Glutamatergic neuron (in vitro differentiated cells): Measurements from ENCODE around the gene PPIF. TPM values are rescaled to one million over a fixed set of nuclear protein-coding genes. Genes with fewer than 3 reads are reported as not detected.

Experiments
- DNase-seq: peaks from one replicate; pipeline ENCODE4 v3.0.0; 2022
- H3K27ac Mint-ChIP-seq: one replicate; pipeline ENCODE4 v1.8.0; 2020; ENCODE audit warnings: mild to moderate bottlenecking, mixed read lengths, inconsistent platforms; ENCODE audit not compliant: unreplicated experiment
- H3K27me3 Mint-ChIP-seq: one replicate; pipeline ENCODE4 v1.8.0; 2020; ENCODE audit warnings: mild to moderate bottlenecking, moderate library complexity, mixed read lengths, inconsistent platforms; ENCODE audit not compliant: unreplicated experiment
- H3K36me3 Mint-ChIP-seq: one replicate; pipeline ENCODE4 v1.8.0; 2020; ENCODE audit warnings: mild to moderate bottlenecking, mixed read lengths, inconsistent platforms; ENCODE audit not compliant: unreplicated experiment
- H3K4me1 Mint-ChIP-seq: one replicate; pipeline ENCODE4 v1.8.0; 2020; ENCODE audit warnings: mild to moderate bottlenecking, low read depth, mixed read lengths, inconsistent platforms; ENCODE audit not compliant: unreplicated experiment
- H3K4me3 Mint-ChIP-seq: one replicate; pipeline ENCODE4 v1.8.0; 2020; ENCODE audit warnings: mild to moderate bottlenecking, mixed read lengths, inconsistent platforms; ENCODE audit not compliant: unreplicated experiment
- H3K9me3 Mint-ChIP-seq: one replicate; pipeline ENCODE4 v1.8.0; 2020; ENCODE audit warnings: mild to moderate bottlenecking, moderate library complexity, mixed read lengths, inconsistent platforms; ENCODE audit not compliant: unreplicated experiment
- CTCF ChIP-seq: fragments of 200-600 bp; sonication (generic); IDR thresholded peaks from one replicate; pipeline ENCODE4 v1.5.0; 2021; ENCODE audit not compliant: partially characterized antibody, unreplicated experiment
- total RNA-seq: library from RNA; stranded (reverse); fragmentation: NEBNext Ultra II Directional; extraction: Animal tissue kit (Norgen Biotek cat#: 25700); gene quantifications from one replicate; pipeline ENCODE4 v1.2.1, GENCODE V29; 2021; ENCODE audit not compliant: unreplicated experiment

The PPIF gene
- total RNA-seq, 1 donor from 2014 or later: 24.2 TPM

DNA sequence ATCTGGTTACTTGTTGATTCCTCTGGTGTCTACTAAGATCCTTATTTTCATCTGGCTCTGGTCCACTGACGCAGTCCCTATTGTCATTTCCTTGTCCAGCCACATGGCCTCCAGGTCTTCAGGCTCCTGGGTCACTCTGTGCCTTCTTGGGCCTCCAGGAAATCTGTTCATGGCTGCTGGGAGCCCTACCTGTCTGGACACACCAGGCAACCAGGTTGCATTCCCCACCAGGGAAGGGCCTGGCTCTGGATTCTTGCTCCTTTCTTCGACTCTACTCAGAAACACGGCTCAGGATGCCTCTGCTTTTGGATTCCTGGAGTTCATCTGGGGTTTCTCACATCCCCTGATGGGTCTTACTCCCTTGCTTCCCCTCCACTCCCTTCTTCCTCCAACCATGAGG, 8.0 kb upstream of the PPIF start:
- H3K27ac Mint-ChIP-seq: no peak overlapping the region
- no peak for TF ChIP-seq CTCF
- peaks cover 9% of the 10 kb centered on the region for H3K9me3 Mint-ChIP-seq
- no peak overlapping the region for H3K4me3 Mint-ChIP-seq
- DNase-seq: no peak
- H3K4me1 Mint-ChIP-seq: peaks cover 10% of the 10 kb centered on the region
- no peaks in the 10 kb centered on the region for H3K36me3 Mint-ChIP-seq
- peaks cover 10% of the 10 kb centered on the region for H3K27me3 Mint-ChIP-seq

DNA sequence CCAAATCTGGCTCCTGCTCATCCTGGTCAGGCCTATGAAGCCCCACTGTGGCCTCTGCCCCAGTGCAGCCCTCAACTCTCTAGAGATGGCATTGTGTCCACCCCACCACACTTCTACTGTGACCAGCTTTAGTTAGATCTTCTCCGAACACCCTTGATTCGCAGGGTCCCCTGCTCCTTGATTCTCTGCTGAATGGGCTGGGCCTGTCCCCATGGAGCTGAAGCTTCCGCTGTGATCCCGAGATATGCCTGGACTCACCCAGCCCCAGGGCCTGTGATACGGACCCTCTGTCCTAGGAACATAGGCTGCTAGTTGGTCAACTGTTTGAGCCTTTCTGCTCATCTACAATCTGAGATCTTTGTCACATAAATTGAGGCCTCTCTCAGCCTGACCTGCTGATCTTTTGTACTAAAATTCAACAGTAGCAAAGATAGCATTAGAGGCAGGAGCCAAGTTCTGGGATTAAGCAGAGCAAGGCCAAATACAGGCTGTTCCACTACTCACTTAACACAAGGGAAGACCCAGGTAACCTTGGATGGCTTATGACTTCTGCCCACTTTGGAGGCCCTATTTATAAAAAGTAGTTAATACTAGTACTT, 6.5 kb upstream of the PPIF start:
- Mint-ChIP-seq H3K4me1 (peaks cover 12% of the 10 kb centered on the region), H3K36me3 (no peaks in the 10 kb centered on the region), H3K27me3 (peaks cover 10% of the 10 kb centered on the region), H3K9me3 (peaks cover 8% of the 10 kb centered on the region), H3K27ac (no peak overlapping the region), H3K4me3 (no peak overlapping the region)
- no peak for DNase-seq
- no peak for TF ChIP-seq CTCF

DNA sequence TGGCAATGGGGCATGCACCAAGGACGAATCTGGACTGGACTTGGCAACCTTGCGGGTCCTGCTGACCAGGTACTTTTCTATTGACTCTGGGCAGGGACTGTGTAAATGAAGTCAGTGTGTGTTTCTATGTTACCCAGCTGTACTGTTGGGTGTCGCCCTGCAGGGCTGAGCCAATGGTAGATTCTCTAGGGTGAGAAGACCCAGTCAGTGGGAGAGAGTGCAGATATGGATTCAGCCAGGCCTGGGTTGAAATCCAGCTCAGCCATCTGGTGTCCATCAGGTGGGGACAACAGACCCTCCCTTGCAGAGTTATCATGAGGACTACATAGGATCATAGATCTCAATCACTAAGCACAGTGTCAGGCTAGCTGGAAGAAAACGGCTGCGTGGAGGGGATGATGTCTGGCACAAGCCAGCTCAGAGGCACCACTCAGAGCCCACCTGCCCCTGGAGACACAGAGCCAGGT, 4.9 kb upstream of the PPIF start:
- Mint-ChIP-seq H3K9me3 (peaks cover 4% of the 10 kb centered on the region), H3K4me3 (no peak overlapping the region), H3K27ac (no peak overlapping the region), H3K36me3 (no peaks in the 10 kb centered on the region), H3K4me1 (peaks cover 14% of the 10 kb centered on the region), H3K27me3 (peaks cover 7% of the 10 kb centered on the region)
- DNase-seq: no peak
- TF ChIP-seq CTCF: no peak

DNA sequence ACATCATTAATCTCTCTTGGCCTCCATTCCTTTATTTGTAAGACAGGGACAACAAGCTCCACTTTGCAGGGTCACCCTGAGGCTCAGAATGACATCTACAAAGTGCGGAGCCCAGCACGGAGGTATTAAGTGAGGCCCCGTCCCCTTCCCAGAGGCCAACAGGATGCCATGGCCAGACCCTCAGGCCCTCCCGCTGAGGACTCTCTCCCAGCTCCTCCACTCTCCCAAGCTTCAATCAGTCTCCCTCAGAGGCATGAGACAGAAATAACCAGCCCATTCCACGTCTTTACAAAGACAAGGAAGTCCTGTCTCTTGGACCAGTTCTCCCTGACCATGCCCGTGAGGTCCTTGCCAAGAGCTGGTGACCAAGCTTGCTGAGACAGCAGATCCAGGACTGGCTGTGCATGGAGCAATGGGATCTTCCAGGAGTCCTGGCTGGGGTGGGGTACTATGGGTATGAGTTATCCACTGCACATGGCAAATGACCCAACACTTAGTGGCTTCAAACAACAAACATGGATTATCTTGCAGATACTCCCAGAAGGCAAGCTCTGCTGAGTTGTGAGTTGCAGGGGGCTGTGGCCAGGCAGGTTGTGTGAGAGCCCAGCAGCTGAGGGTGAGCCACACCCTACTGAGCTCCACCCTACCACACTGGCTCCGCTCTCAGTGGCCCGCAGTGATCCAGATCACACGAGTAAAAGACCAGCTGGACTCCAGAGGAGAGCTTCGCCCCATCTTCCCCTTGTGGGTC, 4.3 kb upstream of the PPIF start:
- Mint-ChIP-seq H3K36me3 (no peaks in the 10 kb centered on the region), H3K4me3 (no peak overlapping the region), H3K9me3 (peaks cover 4% of the 10 kb centered on the region), H3K27me3 (peaks cover 5% of the 10 kb centered on the region), H3K27ac (no peak overlapping the region), H3K4me1 (peaks cover 14% of the 10 kb centered on the region)
- TF ChIP-seq CTCF: no peak
- DNase-seq: no peak
